CD4-positive, alpha-beta T cell (primary cell): Measurements from ENCODE around the gene ANKRD53. TPM values are rescaled to one million over a fixed set of nuclear protein-coding genes. Genes with fewer than 3 reads are reported as not detected.
"Not testable (repeated sequence)": the region's sequence is repeated elsewhere in the genome, so short reads cannot be mapped to it uniquely, and the experiment has no call there.

ENCODE experiments used
- ATAC-seq: fragments of 200-7000 bp; cut with Tn5 transposase; one replicate; pipeline ENCODE4 v1.10.0; 2022; ENCODE audit warnings: mild to moderate bottlenecking; ENCODE audit not compliant: poor library complexity
- CTCF ChIA-PET: fragments of 350-600 bp; sonication (Branson Sonifier 250); formaldehyde crosslinking; loops from one replicate; lab custom pipeline; 2021; ENCODE audit warnings: antibody characterized with exemption, inconsistent platforms; lab: Charles Lee
- POLR2A ChIA-PET: fragments of 350-600 bp; sonication (Branson Sonifier 250); formaldehyde crosslinking; loops from one replicate; lab custom pipeline; 2021; ENCODE audit warnings: antibody characterized with exemption, inconsistent platforms; lab: Charles Lee
- DNase-seq, 14 experiments: peaks; one replicate each; pipeline ENCODE4 v3.0.0-alpha.2; 2013 to 2020; ENCODE audit warnings: mixed read lengths in 2 of 14
- H3K27ac ChIP-seq, 2 donors: one replicate each; pipeline versions ENCODE4 v1.5.1 to v1.7.0; 2013; ENCODE audit warnings: low read length in 2 of 2, low read depth in 1 of 2, mild to moderate bottlenecking in 1 of 2
- H3K27me3 ChIP-seq, 2 experiments: 1 replicate in 1 of 2; 2 replicates in 1 of 2; pipeline versions ENCODE4 v1.6.1 to v1.7.0; 2013; ENCODE audit warnings: low read length in 2 of 2, control low read depth in 1 of 2, mild to moderate bottlenecking in 1 of 2, moderate library complexity in 1 of 2; ENCODE audit not compliant: insufficient read depth in 2 of 2, control insufficient read depth in 1 of 2
- H3K36me3 ChIP-seq: one replicate; pipeline ENCODE4 v1.6.1; 2013; ENCODE audit warnings: low read length, control low read depth; ENCODE audit not compliant: insufficient read depth
- H3K4me1 ChIP-seq: one replicate; pipeline ENCODE4 v1.6.1; 2013; ENCODE audit warnings: low read length, control low read depth; ENCODE audit not compliant: insufficient read depth
- H3K4me3 ChIP-seq: one replicate; pipeline ENCODE4 v1.5.1; 2013; ENCODE audit warnings: mild to moderate bottlenecking, low read length, moderate library complexity
- H3K9me3 ChIP-seq, 2 experiments: 1 replicate in 1 of 2; 2 replicates in 1 of 2; pipeline versions ENCODE4 v1.6.1 to v1.7.0; 2013; ENCODE audit warnings: low read length in 2 of 2, mild to moderate bottlenecking in 2 of 2, control low read depth in 1 of 2, moderate library complexity in 1 of 2; ENCODE audit not compliant: control insufficient read depth in 1 of 2, insufficient read depth in 1 of 2
- H3K27ac Mint-ChIP-seq: one replicate; pipeline ENCODE4 v1.8.0; 2020; ENCODE audit warnings: mixed read lengths
- H3K27me3 Mint-ChIP-seq: one replicate; pipeline ENCODE4 v1.8.0; 2021; ENCODE audit warnings: mixed read lengths
- H3K36me3 Mint-ChIP-seq: one replicate; pipeline ENCODE4 v1.8.0; 2021; ENCODE audit warnings: low read depth, mixed read lengths
- H3K4me1 Mint-ChIP-seq: one replicate; pipeline ENCODE4 v1.8.0; 2021; ENCODE audit warnings: low read depth, mixed read lengths
- H3K4me3 Mint-ChIP-seq: one replicate; pipeline ENCODE4 v1.8.0; 2020; ENCODE audit warnings: mild to moderate bottlenecking, mixed read lengths
- H3K9me3 Mint-ChIP-seq: one replicate; pipeline ENCODE4 v1.8.0; 2020; ENCODE audit warnings: mixed read lengths
- CTCF ChIP-seq: fragments of 200-600 bp; IDR thresholded peaks from one replicate; pipeline ENCODE4 v1.8.0; 2022; ENCODE audit warnings: antibody characterized with exemption, mild to moderate bottlenecking
- intact Hi-C, 2 experiments: fragments of 100-400 bp; cut with DNase I in 1 of 2; cut with micrococcal nuclease in 1 of 2; formaldehyde crosslinking; loops; one replicate each; pipeline versions ENCODE4 v1.15.1 to v1.9.0; 2023 to 2025; cut with DNase I, micrococcal nuclease
- total RNA-seq, 174 experiments: library from RNA in 2 of 174; stranded (reverse) in 2 of 174; gene quantifications; one replicate each; pipeline ENCODE4 v1.2.3 and lab custom pipeline; 2021 to 2026

Gene ANKRD53
- total RNA-seq, 2 experiments from 2014 or later: 0.42 to 1.2 TPM

- CTCF ChIA-PET: interaction anchor here (1.1 kb wide), 1 partner anchor 14 kb away, joined by 8 read pairs; no protein-coding TSS in a partner anchor
- Mint-ChIP-seq H3K36me3 (peaks cover 3% of the 10 kb centered on the region), H3K27ac (no peak overlapping the region), H3K4me3 (no peak overlapping the region), H3K9me3 (no peaks in the 10 kb centered on the region), H3K4me1 (peaks cover 21% of the 10 kb centered on the region), H3K27me3 (no peaks in the 10 kb centered on the region)
- no peak for TF ChIP-seq CTCF
- DNase-seq (no peak), ATAC-seq (no peak)
- no peak overlapping the region for H3K4me3 ChIP-seq
- peaks cover 19% of the 10 kb centered on the region for H3K4me1 ChIP-seq
- intact Hi-C loops: loop anchor here (5.0 to 10.0 kb wide), 3 partner anchors 225 to 697 kb away; partner anchors contain the start of genes FAM136A (in 1 of the 2), PAIP2B (in 1 of the 2) and ZNF638 (in 1 of the 2)
- POLR2A ChIA-PET: interaction anchor here (0.7 kb wide), 1 partner anchor 1183 kb away, joined by 4 read pairs; no protein-coding TSS in a partner anchor
- no peaks in the 10 kb centered on the region for H3K27me3 ChIP-seq
- no peaks in the 10 kb centered on the region for H3K9me3 ChIP-seq
- H3K27ac ChIP-seq: no peak overlapping the region
- H3K36me3 ChIP-seq: no peaks in the 10 kb centered on the region
Measured at GRCh38 chr2:70999362-70999761, 20.9 kb downstream of the ANKRD53 start.

DNA sequence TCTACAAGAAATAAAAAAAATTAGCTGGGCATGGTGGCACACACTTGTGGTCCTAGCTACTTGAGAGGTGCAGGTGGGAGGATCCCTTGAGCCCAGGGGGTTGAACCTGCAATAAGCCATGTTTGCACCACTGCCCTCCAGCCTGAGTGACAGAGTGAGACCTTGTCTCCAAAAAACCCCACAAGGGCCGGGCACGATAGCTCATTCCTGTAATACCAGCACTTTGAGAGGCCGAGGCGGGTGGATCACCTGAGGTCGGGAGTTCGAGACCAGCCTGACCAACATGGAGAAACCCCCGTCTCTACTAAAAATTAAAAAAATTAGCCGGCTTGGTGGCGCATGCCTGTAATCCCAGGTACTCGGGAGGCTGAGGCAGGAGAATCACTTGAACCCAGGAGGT lies 21.5 kb downstream of the ANKRD53 start:
- POLR2A ChIA-PET: interaction anchor here (1.0 kb wide), 1 partner anchor 54 kb away, joined by 3 read pairs; no protein-coding TSS in a partner anchor
- H3K27ac Mint-ChIP-seq, H3K9me3 ChIP-seq, H3K36me3 ChIP-seq, H3K27me3 ChIP-seq, H3K27me3 Mint-ChIP-seq, H3K4me3 Mint-ChIP-seq, H3K9me3 Mint-ChIP-seq, H3K36me3 Mint-ChIP-seq, H3K4me3 ChIP-seq, ATAC-seq, H3K27ac ChIP-seq: not testable (repeated sequence)
- H3K4me1 ChIP-seq: peaks cover 19% of the 10 kb centered on the region
- H3K4me1 Mint-ChIP-seq: peaks cover 21% of the 10 kb centered on the region
- peak in 1 of 14 experiments; percentile 16 for DNase-seq
- CTCF ChIA-PET: interaction anchor here (2.6 kb wide), 1 partner anchor 15 kb away, joined by 25 read pairs; no protein-coding TSS in a partner anchor
- intact Hi-C loops: loop anchor here (2.0 to 10.0 kb wide), 5 partner anchors 15 to 698 kb away; partner anchors contain the start of genes FAM136A (in 1 of the 2), PAIP2B (in 1 of the 2) and ZNF638 (in 1 of the 2)

- intact Hi-C loops: loop anchor here (1.0 to 10.0 kb wide), 3 partner anchors 16 to 146 kb away; no protein-coding TSS in a partner anchor
- peak; percentile 70 to 91 (median 77) for DNase-seq
- POLR2A ChIA-PET: interaction anchor here (0.5 to 2.6 kb wide), 4 partner anchors 17 to 67 kb away, joined by 3 to 16 read pairs (median 4); partner anchors contain the start of genes ANKRD53 and NAGK
- Histone ChIP-seq H3K9me3 (no peaks in the 10 kb centered on the region), H3K27me3 (no peaks in the 10 kb centered on the region), H3K4me3 (peak overlapping the region; percentile 35), H3K4me1 (peaks cover 19% of the 10 kb centered on the region), H3K36me3 (no peaks in the 10 kb centered on the region), H3K27ac (peak overlapping the region in 1 of 2 donors; percentile 29)
- Mint-ChIP-seq H3K27me3 (no peaks in the 10 kb centered on the region), H3K4me1 (peaks cover 12% of the 10 kb centered on the region), H3K36me3 (no peaks in the 10 kb centered on the region), H3K9me3 (no peaks in the 10 kb centered on the region), H3K4me3 (peak overlapping the region; percentile 16), H3K27ac (no peak overlapping the region)
- peak; percentile 88 for TF ChIP-seq CTCF
- CTCF ChIA-PET: interaction anchor here (0.6 to 2.6 kb wide), 15 partner anchors 9 to 698 kb away, joined by 3 to 25 read pairs (median 4); partner anchors contain the start of genes MCEE, MPHOSPH10 and NAGK
- ATAC-seq: peak; percentile 99
Measured at GRCh38 chr2:71000780-71001591, 22.6 kb downstream of the ANKRD53 start.
